ENCODE results near the gene PABPN1. TPM values are rescaled to one million over a fixed set of nuclear protein-coding genes. Genes with fewer than 3 reads are reported as not detected.

Gene PABPN1
- total RNA-seq, 4 donors from 2014 or later = 8.5 to 174 (median 49.4) TPM

- TF ChIP-seq POLR2A (IDR thresholded peaks at IDR 0.05) (no peak), CTCF (IDR thresholded peaks at IDR 0.05) (no peak)
- intact Hi-C loops (cut with DNase I; ENCODE audit: low total_unique reads) = no loop called here
- H3K27me3 ChIP-seq = no peaks in the 10 kb centered on the region
- no peak within 1 kb of the TSS for H3K4me3 ChIP-seq
- no peak for DNase-seq
- no peaks in the 10 kb centered on the region for H3K9me3 ChIP-seq
- no peak within 1 kb of the TSS for H3K27ac ChIP-seq
- H3K4me1 ChIP-seq = no peaks in the 10 kb centered on the region
- no peaks in the 10 kb centered on the region for H3K36me3 ChIP-seq
These were observed 51.3 kb downstream of the PABPN1 start, which contains the start of gene IL25 for GRCh38 chr14:23372509-23372908. Gene IL25, plus strand, starts transcription at chr14:23372809.

GRCh38 chr14:23373041-23373440 lies 51.8 kb downstream of the PABPN1 start:
- intact Hi-C loops (cut with DNase I; ENCODE audit: low total_unique reads) = no loop called here
- Histone ChIP-seq H3K27ac (no peak overlapping the region), H3K9me3 (no peaks in the 10 kb centered on the region), H3K4me3 (no peak overlapping the region), H3K4me1 (no peaks in the 10 kb centered on the region), H3K27me3 (no peaks in the 10 kb centered on the region), H3K36me3 (no peaks in the 10 kb centered on the region)
- no peak for DNase-seq
- TF ChIP-seq CTCF (IDR thresholded peaks at IDR 0.05) = no peak
- no peak for TF ChIP-seq POLR2A (IDR thresholded peaks at IDR 0.05)

Other genes with a start within 250 kb of the PABPN1 start
- gene ACIN1, start 226.3 kb upstream of the PABPN1 start, total RNA-seq = 100 to 1,000 TPM in 2 of 4 donors, 10 to 100 TPM in 2; 52.3 to 194 (median 77.1) TPM
- gene C14orf119, start 226.0 kb upstream of the PABPN1 start, total RNA-seq = 10 to 100 TPM; 12.3 to 41.6 (median 26.7) TPM
- gene CIROP, start 216.5 kb upstream of the PABPN1 start, total RNA-seq = not detected
- gene CEBPE, start 202.2 kb upstream of the PABPN1 start, total RNA-seq = not detected
- gene SLC7A8, start 137.8 kb upstream of the PABPN1 start, total RNA-seq = 100 to 1,000 TPM in 1 of 4 donors, 10 to 100 TPM in 3; 15.9 to 152 (median 49.3) TPM
- not detected for gene RNF212B, start 83.5 kb upstream of the PABPN1 start, total RNA-seq
- 10 to 100 TPM in 2 of 4 donors, 1 to 10 TPM in 2; 5.1 to 26.2 (median 11.4) TPM for gene HOMEZ, start 35.3 kb upstream of the PABPN1 start, total RNA-seq
- gene PPP1R3E, start 18.6 kb upstream of the PABPN1 start, total RNA-seq = 10 to 100 TPM in 1 of 4 donors, 1 to 10 TPM in 2, under 1 TPM in 1; 0.88 to 23.5 (median 6.5) TPM
- gene BCL2L2, start 14.6 kb upstream of the PABPN1 start, total RNA-seq = 10 to 100 TPM; 16.7 to 57.6 (median 21.4) TPM
- 10 to 100 TPM; 30.6 to 49.4 (median 41.7) TPM for gene SLC22A17, start 31.4 kb downstream of the PABPN1 start, total RNA-seq
- gene EFS, start 43.7 kb downstream of the PABPN1 start, total RNA-seq = 10 to 100 TPM in 3 of 4 donors, 1 to 10 TPM in 1; 4.1 to 42.4 (median 21.7) TPM
- not detected for gene IL25, start 51.4 kb downstream of the PABPN1 start, total RNA-seq
- 10 to 100 TPM in 1 of 4 donors, 1 to 10 TPM in 2, not detected in 1; 1.3 to 14.9 (median 6.5) TPM for gene CMTM5, start 55.6 kb downstream of the PABPN1 start, total RNA-seq
- under 1 TPM in 1 of 4 donors, not detected in 3; 0.07 TPM for gene MYH6, start 86.8 kb downstream of the PABPN1 start, total RNA-seq
- 1 to 10 TPM in 1 of 4 donors, not detected in 3; 1.6 TPM for gene MYH7, start 114.2 kb downstream of the PABPN1 start, total RNA-seq
- gene NGDN, start 148.2 kb downstream of the PABPN1 start, total RNA-seq = 10 to 100 TPM; 14.3 to 53.5 (median 38.9) TPM
- 1 to 10 TPM in 1 of 4 donors, under 1 TPM in 1, not detected in 2; 0.35 to 1.7 TPM for gene ZFHX2, start 230.3 kb downstream of the PABPN1 start, total RNA-seq
- 10 to 100 TPM in 3 of 4 donors, 1 to 10 TPM in 1; 6.4 to 16.8 (median 15.2) TPM for gene THTPA, start 234.8 kb downstream of the PABPN1 start, total RNA-seq
- gene AP1G2, start 246.3 kb downstream of the PABPN1 start, total RNA-seq = 10 to 100 TPM; 38.9 to 98.8 (median 68.8) TPM

Measured in uterus (tissue), 4 donors.